ENCODE data around the gene RHOJ. TPM values are rescaled to one million over a fixed set of nuclear protein-coding genes. Genes with fewer than 3 reads are reported as not detected.
"Not testable (repeated sequence)": the region's sequence is repeated elsewhere in the genome, so short reads cannot be mapped to it uniquely, and the experiment has no call there.

RHOJ gene
- not detected for total RNA-seq

DNA sequence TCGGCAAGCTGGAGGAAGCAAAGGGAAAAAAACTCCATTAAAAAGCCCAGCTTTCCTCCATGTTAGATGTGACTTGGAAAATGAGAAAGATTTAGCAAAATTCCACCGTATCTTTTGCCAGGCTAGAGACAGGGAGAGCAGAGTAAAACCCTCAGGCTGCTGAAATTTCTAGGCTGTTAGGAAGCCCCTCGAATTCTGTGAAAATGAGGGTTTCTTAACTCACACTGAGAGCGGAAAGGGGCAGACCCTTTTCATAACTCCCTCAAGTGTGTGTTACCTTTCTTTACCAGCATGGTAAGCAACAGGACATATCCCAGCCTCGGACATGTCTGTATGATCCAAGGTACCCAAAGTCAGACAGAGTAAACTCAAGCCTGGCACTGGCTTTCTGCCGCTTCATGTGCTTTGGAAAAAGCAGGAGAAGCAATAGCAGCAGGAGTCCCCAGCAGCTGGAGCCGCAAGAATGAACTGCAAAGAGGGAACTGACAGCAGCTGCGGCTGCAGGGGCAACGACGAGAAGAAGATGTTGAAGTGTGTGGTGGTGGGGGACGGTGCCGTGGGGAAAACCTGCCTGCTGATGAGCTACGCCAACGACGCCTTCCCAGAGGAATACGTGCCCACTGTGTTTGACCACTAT, at the start of gene RHOJ:
Gene RHOJ (plus strand): TSS at position 37 of the 637 bp plus-strand sequence. CDS start 427 bp downstream, at position 464.
- Mint-ChIP-seq H3K4me1 (no peaks in the 10 kb centered on the region), H3K36me3 (ENCODE audit: low read depth) (no peaks in the 10 kb centered on the region), H3K9me3 (no peaks in the 10 kb centered on the region), H3K27ac (no peak within 1 kb of the TSS), H3K27me3 (peaks cover 11% of the 10 kb centered on the region), H3K4me3 (no peak within 1 kb of the TSS)
- ATAC-seq (replicated peaks) = no peak

DNA sequence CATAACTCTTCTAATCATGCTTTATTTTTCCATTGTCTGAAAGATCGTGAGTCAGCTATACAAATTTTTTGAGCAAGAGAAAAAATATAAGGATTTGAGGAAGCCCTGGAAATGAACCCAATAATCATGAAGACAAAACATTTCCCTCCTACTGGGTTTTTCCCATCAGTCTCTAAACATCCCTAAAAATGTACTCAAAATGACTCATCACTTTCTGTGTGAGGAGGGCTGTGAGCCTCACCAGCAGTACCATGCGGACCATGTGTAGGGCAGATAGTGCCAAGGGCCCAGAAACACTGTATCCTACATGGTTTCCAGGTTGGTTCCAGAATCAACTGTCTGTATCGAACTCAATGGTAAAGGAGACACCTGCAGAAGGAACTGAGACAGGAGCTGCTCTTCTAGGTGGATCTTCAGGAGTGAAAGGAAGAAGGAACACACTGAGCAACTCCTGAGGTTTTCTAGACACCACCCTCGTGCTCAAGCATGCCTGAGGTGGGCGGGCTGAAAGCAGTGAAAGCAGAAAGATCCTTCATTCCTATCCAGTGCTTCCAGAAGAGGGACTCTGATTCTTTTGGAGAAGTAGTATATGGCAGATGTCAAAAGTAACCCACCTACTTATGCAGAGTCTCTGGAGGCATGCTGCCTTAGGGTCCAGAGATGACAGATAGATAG, 48.6 kb upstream of the RHOJ start:
- H3K27me3 Mint-ChIP-seq = peaks cover 16% of the 10 kb centered on the region
- no peak overlapping the region for H3K27ac Mint-ChIP-seq

DNA sequence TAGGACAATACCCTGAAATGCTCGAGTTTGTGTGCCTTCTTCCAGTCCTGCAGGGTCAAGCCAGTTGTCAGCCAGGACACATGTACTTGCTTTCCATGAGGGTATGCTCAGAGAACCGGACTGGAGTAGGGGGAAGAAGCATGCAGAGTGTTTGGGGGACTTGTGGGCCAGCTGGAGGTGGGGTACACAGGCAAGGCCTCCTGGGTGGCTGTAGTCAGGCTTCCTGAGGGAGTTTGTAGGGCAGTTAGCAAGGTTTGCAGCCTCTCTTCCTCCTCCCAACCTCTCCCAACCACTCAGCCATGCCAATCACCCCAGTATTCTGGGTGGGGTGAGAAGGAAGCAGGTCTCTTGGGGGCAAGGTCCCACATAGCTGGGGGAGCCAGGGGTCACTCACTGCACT, 47.0 kb upstream of the RHOJ start:
- Mint-ChIP-seq H3K27ac (no peak overlapping the region), H3K27me3 (peaks cover 16% of the 10 kb centered on the region), H3K4me3 (no peak overlapping the region), H3K4me1 (no peaks in the 10 kb centered on the region), H3K36me3 (ENCODE audit: low read depth) (no peaks in the 10 kb centered on the region), H3K9me3 (no peaks in the 10 kb centered on the region)
- no peak for ATAC-seq (replicated peaks)

More for the DNA sequence above, 48.6 kb upstream of the RHOJ start:
- Mint-ChIP-seq H3K4me1 (no peaks in the 10 kb centered on the region), H3K4me3 (no peak overlapping the region), H3K9me3 (no peaks in the 10 kb centered on the region), H3K36me3 (ENCODE audit: low read depth) (no peaks in the 10 kb centered on the region)
- ATAC-seq (replicated peaks) = no peak

DNA sequence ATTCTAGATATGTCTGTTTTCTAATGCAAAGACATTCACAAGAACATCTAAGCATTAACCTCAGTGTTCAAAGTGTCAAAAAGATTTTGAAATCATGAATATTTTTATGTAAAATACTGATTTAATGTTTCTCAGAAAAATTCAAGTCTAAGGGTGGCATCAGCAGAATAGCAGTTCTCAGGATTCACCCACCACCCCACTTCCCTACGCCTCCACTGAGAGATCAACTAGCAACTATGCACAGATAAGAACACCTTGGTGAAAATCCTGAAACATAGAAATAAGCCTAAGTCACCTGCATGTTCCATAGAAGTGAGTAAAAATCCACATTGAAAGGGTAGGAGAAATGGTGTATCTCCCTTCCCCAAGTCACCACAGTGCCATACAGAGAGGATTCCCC, 40.9 kb upstream of the RHOJ start:
- Mint-ChIP-seq H3K4me3 (no peak overlapping the region), H3K36me3 (ENCODE audit: low read depth) (no peaks in the 10 kb centered on the region), H3K9me3 (no peaks in the 10 kb centered on the region), H3K27me3 (peaks cover 8% of the 10 kb centered on the region), H3K27ac (no peak overlapping the region), H3K4me1 (no peaks in the 10 kb centered on the region)
- ATAC-seq (replicated peaks) = no peak

DNA sequence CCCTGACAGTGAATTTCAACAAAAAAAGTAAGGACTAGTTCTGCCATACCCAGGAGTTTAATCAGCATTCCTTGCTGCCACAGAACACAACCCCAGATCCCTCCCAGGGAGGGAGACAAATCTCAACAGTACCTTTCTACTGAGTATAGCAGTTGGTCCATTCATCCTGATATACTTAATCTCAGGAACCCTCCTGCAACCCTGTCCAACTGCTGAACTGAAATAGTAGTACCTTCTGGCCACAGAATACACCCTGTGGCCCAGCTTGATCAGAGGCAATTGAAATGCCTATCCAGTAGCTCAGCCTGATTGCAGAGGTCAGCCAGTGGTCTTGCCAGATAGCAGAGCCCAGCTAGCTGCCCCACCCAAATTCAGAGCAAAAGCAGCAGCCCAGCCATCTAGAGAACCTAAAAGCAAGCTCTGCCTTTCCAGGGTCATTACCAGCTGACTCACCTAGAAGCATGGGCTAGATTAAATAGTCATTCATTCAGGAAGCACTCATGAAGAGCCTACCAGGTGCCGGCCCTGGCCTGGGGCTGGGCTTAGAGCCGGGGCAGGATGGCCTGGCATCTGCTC, 40.0 kb upstream of the RHOJ start:
- ATAC-seq (replicated peaks) = no peak
- Mint-ChIP-seq H3K9me3 (no peaks in the 10 kb centered on the region), H3K4me1 (no peaks in the 10 kb centered on the region)

DNA sequence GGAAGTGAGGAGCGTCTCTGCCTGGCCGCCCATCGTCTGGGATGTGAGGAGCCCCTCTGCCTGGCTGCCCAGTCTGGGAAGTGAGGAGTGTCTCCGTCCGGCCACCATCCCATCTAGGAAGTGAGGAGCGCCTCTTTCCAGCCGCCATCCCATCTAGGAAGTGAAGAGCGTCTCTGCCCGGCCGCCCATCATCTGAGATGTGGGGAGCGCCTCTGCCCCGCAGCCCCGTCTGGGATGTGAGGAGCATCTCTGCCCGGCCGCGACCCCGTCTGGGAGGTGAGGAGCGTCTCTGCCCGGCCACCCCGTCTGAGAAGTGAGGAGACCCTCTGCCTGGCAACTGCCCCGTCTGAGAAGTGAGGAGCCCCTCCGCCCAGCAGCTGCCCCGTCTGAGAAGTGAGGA, 39.0 kb upstream of the RHOJ start:
- H3K4me3 Mint-ChIP-seq; ATAC-seq (replicated peaks); H3K9me3 Mint-ChIP-seq; H3K4me1 Mint-ChIP-seq; H3K27ac Mint-ChIP-seq; H3K27me3 Mint-ChIP-seq; H3K36me3 Mint-ChIP-seq (ENCODE audit: low read depth): not testable (repeated sequence)

More for the DNA sequence above, 40.0 kb upstream of the RHOJ start:
- no peak overlapping the region for H3K27ac Mint-ChIP-seq
- H3K36me3 Mint-ChIP-seq (ENCODE audit: low read depth) = no peaks in the 10 kb centered on the region
- no peak overlapping the region for H3K4me3 Mint-ChIP-seq
- peaks cover 3% of the 10 kb centered on the region for H3K27me3 Mint-ChIP-seq

DNA sequence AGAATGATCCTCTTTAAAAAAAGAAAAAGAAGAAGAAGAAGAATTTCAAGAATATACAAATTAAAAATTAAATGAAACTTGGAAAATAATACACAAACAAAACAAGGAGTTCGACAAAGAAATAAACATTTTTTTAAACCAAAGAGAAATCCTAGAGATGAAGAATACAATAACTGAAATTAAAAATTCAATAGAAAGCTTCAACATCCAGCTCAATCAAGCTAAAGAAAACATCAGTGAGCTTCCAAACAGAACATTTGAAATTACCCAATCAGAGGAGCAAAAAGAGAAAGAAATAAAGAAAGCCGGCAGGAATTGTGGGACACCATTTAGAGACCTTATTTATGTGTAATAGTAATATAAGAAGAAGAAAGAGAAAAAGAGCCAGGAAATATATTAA, 37.2 kb upstream of the RHOJ start:
- no peaks in the 10 kb centered on the region for H3K36me3 Mint-ChIP-seq (ENCODE audit: low read depth)
- peaks cover 5% of the 10 kb centered on the region for H3K27me3 Mint-ChIP-seq
- H3K27ac Mint-ChIP-seq = no peak overlapping the region
- no peaks in the 10 kb centered on the region for H3K4me1 Mint-ChIP-seq
- H3K9me3 Mint-ChIP-seq = no peaks in the 10 kb centered on the region
- H3K4me3 Mint-ChIP-seq = no peak overlapping the region
- no peak for ATAC-seq (replicated peaks)

GRCh38 chr14:63174760-63175191, 29.5 kb upstream of the RHOJ start:
- no peak overlapping the region for H3K4me3 Mint-ChIP-seq
- no peak for ATAC-seq (replicated peaks)
- H3K9me3 Mint-ChIP-seq = no peaks in the 10 kb centered on the region
- no peaks in the 10 kb centered on the region for H3K4me1 Mint-ChIP-seq
- H3K27me3 Mint-ChIP-seq = peaks cover 5% of the 10 kb centered on the region
- no peak overlapping the region for H3K27ac Mint-ChIP-seq
- no peaks in the 10 kb centered on the region for H3K36me3 Mint-ChIP-seq (ENCODE audit: low read depth)

GRCh38 chr14:63175531-63175930, 28.7 kb upstream of the RHOJ start:
- Mint-ChIP-seq H3K27me3 (peaks cover 5% of the 10 kb centered on the region), H3K27ac (no peak overlapping the region), H3K4me1 (no peaks in the 10 kb centered on the region), H3K4me3 (no peak overlapping the region), H3K9me3 (no peaks in the 10 kb centered on the region), H3K36me3 (ENCODE audit: low read depth) (no peaks in the 10 kb centered on the region)
- no peak for ATAC-seq (replicated peaks)

DNA sequence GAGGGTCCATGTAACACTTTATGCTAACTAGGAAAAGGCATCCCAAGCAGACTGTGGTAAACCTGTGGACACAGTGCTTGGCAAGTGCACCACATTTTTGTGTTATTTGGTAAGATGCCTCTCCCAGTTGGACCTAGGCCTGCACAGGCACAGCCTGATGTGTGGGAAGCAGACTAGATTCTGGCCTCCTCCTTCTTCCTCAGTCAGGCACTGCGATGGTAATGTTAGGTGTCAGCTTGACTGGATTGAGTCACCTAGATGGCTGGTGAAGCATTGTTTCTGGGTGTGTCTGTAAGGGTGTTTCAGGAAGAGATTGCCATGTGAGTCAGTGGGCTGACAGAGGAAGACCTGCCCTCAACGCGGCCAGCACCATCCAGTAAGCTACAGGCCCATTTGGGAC, 25.3 kb upstream of the RHOJ start:
- no peak for ATAC-seq (replicated peaks)
- Mint-ChIP-seq H3K4me1 (no peaks in the 10 kb centered on the region), H3K9me3 (peaks cover 11% of the 10 kb centered on the region), H3K4me3 (no peak overlapping the region), H3K27me3 (peaks cover 9% of the 10 kb centered on the region), H3K27ac (no peak overlapping the region), H3K36me3 (ENCODE audit: low read depth) (no peaks in the 10 kb centered on the region)

DNA sequence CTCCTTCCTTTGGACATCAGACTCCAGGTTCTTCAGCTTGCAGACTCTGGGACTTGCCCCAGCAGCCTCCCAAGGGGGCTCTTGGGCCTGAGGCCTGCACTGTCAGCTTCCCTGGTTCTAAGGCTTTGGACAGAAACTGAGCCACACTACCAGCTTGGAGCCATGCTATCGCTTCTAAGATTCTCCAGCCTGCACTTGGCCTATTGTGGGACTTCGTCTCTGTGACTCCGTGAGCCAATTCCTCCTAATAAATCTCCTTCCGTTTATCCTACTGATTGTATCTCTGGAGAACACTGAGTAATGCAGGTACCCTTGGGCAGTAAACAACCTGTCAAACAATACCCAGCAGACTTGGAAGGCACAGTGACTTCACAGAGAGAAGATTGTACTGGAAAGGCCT, 24.9 kb upstream of the RHOJ start:
- H3K4me3 Mint-ChIP-seq = no peak overlapping the region
- H3K9me3 Mint-ChIP-seq = peaks cover 11% of the 10 kb centered on the region
- H3K4me1 Mint-ChIP-seq = no peaks in the 10 kb centered on the region
- no peak overlapping the region for H3K27ac Mint-ChIP-seq
- peaks cover 9% of the 10 kb centered on the region for H3K27me3 Mint-ChIP-seq
- no peak for ATAC-seq (replicated peaks)
- H3K36me3 Mint-ChIP-seq (ENCODE audit: low read depth) = no peaks in the 10 kb centered on the region

DNA sequence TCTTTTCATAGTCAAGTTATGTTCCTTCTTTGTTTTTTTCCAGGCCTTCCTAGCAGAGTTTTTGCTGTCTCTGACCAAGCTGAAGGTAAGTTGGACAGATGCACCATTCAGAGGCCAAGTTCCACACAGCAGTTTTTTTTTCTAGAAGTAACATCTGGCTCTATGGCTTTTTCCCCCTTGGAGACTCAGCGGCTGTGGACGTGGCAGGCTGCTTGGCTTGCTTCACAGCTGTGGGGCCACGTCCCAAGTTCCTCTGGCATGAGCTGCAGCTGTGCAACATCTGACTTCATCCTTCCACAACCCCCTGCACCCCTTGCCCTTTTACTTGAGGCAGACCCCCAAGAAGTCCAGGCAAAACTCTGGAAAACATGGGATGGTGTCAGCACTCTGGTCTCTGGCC, 24.2 kb upstream of the RHOJ start:
- peaks cover 9% of the 10 kb centered on the region for H3K27me3 Mint-ChIP-seq
- no peak overlapping the region for H3K4me3 Mint-ChIP-seq
- H3K36me3 Mint-ChIP-seq (ENCODE audit: low read depth) = no peaks in the 10 kb centered on the region
- no peak overlapping the region for H3K27ac Mint-ChIP-seq
- H3K4me1 Mint-ChIP-seq = no peaks in the 10 kb centered on the region
- ATAC-seq (replicated peaks) = no peak
- peaks cover 11% of the 10 kb centered on the region for H3K9me3 Mint-ChIP-seq

DNA sequence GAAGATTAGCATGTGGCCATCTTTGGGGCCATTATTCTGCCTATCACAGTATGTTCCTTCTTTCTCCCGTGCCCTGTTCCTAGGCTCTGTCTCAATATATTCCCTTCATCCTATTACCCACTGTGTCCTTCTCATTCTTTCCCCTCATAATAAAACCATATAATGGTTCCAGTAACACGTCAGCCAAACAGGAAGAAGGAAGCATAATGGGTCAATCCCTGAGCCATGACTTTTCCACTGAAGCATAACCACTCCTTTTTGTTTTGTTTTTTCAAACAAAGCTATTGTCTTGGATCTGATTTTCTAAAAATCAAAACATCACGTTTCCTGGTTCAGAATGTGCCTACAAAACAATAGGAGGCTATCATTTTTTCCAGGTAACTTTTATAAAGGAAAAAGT, 21.3 kb upstream of the RHOJ start:
- Mint-ChIP-seq H3K4me1 (no peaks in the 10 kb centered on the region), H3K36me3 (ENCODE audit: low read depth) (no peaks in the 10 kb centered on the region), H3K9me3 (peaks cover 11% of the 10 kb centered on the region), H3K27ac (no peak overlapping the region), H3K27me3 (peaks cover 9% of the 10 kb centered on the region), H3K4me3 (no peak overlapping the region)
- no peak for ATAC-seq (replicated peaks)

GRCh38 chr14:63186453-63186852, 17.8 kb upstream of the RHOJ start:
- ATAC-seq (replicated peaks) = no peak
- Mint-ChIP-seq H3K27ac (no peak overlapping the region), H3K36me3 (ENCODE audit: low read depth) (no peaks in the 10 kb centered on the region), H3K9me3 (peaks cover 11% of the 10 kb centered on the region), H3K4me1 (no peaks in the 10 kb centered on the region), H3K27me3 (peaks cover 9% of the 10 kb centered on the region), H3K4me3 (no peak overlapping the region)

- Mint-ChIP-seq H3K4me3 (no peak overlapping the region), H3K36me3 (ENCODE audit: low read depth) (no peaks in the 10 kb centered on the region), H3K4me1 (no peaks in the 10 kb centered on the region), H3K27ac (no peak overlapping the region), H3K27me3 (no peaks in the 10 kb centered on the region), H3K9me3 (no peaks in the 10 kb centered on the region)
- ATAC-seq (replicated peaks) = no peak
Observed at GRCh38 chr14:63191211-63191610, 13.0 kb upstream of the RHOJ start.

Measured in activated T-helper 17 cell treated with anti-CD3 and anti-CD28 coated beads, Interleukin-2, amount 50 U/mL, for 72 hours (primary cell).